T-helper 1 cell treated with Interleukin-12 subunit alpha and Interleukin-12 subunit beta and Interleukin-4 antibody, amounts not matched to agents 30 μg/mL and 1 μg/mL, for 36 hours (primary cell): ENCODE data around the gene SMIM38.

Experiments
- H3K27ac Mint-ChIP-seq: one replicate; pipeline ENCODE4 v1.8.0; 2021; ENCODE audit warnings: mild to moderate bottlenecking, mixed read lengths
- H3K27me3 Mint-ChIP-seq: one replicate; pipeline ENCODE4 v1.8.0; 2021; ENCODE audit warnings: low read depth, mixed read lengths
- H3K36me3 Mint-ChIP-seq: one replicate; pipeline ENCODE4 v1.8.0; 2021; ENCODE audit warnings: low read depth, mixed read lengths
- H3K4me1 Mint-ChIP-seq: one replicate; pipeline ENCODE4 v1.8.0; 2021; ENCODE audit warnings: low read depth, mixed read lengths
- H3K4me3 Mint-ChIP-seq: one replicate; pipeline ENCODE4 v1.8.0; 2021; ENCODE audit warnings: mild to moderate bottlenecking, moderate library complexity, mixed read lengths
- H3K9me3 Mint-ChIP-seq: one replicate; pipeline ENCODE4 v1.8.0; 2021; ENCODE audit warnings: mixed read lengths

The SMIM38 gene

GRCh38 chr11:69156235-69156639, 502 bp downstream of the SMIM38 start:
- Mint-ChIP-seq H3K27me3 (no peaks in the 10 kb centered on the region), H3K9me3 (no peaks in the 10 kb centered on the region), H3K4me3 (no peak overlapping the region), H3K36me3 (no peaks in the 10 kb centered on the region), H3K27ac (no peak overlapping the region), H3K4me1 (no peaks in the 10 kb centered on the region)

GRCh38 chr11:69156673-69157155, 979 bp downstream of the SMIM38 start:
- Mint-ChIP-seq H3K27me3 (no peaks in the 10 kb centered on the region), H3K27ac (no peak overlapping the region), H3K4me3 (no peak overlapping the region), H3K4me1 (no peaks in the 10 kb centered on the region), H3K36me3 (no peaks in the 10 kb centered on the region), H3K9me3 (no peaks in the 10 kb centered on the region)

DNA sequence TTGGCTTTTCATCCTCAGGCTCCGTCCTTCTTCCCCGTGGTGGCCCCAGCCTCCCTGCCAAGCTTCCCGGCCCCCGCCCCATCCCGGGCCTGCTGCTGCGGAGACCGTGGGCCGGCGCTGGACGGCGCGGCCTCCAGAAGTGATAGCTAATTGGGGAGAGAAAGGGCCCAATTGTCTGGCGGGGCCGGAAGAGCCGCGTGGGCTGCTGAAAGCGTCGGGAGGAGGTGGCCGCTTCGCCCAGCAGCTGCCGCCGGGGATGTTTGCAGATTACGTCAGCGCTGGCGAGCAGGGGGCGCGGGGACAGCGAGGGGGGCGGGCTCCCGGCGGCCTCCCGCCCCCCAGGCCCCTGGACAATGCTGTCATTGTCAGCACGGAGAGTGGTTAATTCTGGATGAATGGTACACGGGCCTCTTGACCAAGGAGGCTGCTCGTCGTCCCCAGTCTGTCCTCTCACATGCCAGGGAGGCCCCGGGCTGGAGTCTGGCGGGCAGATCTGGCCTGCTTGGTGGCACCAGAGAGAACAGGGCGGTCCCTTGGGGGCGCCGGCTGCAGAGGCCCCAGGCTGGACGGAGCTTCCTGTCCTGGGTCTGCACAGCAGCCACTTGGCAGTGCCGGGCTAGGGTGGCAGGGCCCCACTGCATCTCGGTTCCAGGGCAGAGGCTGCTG, 1.6 kb downstream of the SMIM38 start:
- Mint-ChIP-seq H3K4me1 (no peaks in the 10 kb centered on the region), H3K36me3 (no peaks in the 10 kb centered on the region), H3K4me3 (no peak overlapping the region), H3K27ac (no peak overlapping the region), H3K9me3 (no peaks in the 10 kb centered on the region), H3K27me3 (no peaks in the 10 kb centered on the region)

GRCh38 chr11:69157822-69158231, 2.1 kb downstream of the SMIM38 start:
- no peaks in the 10 kb centered on the region for H3K36me3 Mint-ChIP-seq
- peaks cover 4% of the 10 kb centered on the region for H3K27me3 Mint-ChIP-seq
- H3K4me3 Mint-ChIP-seq, result no peak overlapping the region
- H3K4me1 Mint-ChIP-seq, result no peaks in the 10 kb centered on the region
- H3K27ac Mint-ChIP-seq, result no peak overlapping the region
- peaks cover 4% of the 10 kb centered on the region for H3K9me3 Mint-ChIP-seq

- Mint-ChIP-seq H3K9me3 (peaks cover 9% of the 10 kb centered on the region), H3K4me3 (no peak overlapping the region), H3K4me1 (no peaks in the 10 kb centered on the region), H3K36me3 (no peaks in the 10 kb centered on the region), H3K27ac (no peak overlapping the region), H3K27me3 (peaks cover 7% of the 10 kb centered on the region)
Measured at GRCh38 chr11:69158301-69159149, 2.8 kb downstream of the SMIM38 start.

- no peak overlapping the region for H3K4me3 Mint-ChIP-seq
- no peaks in the 10 kb centered on the region for H3K36me3 Mint-ChIP-seq
- no peaks in the 10 kb centered on the region for H3K4me1 Mint-ChIP-seq
- H3K27me3 Mint-ChIP-seq, result peaks cover 11% of the 10 kb centered on the region
- no peak overlapping the region for H3K27ac Mint-ChIP-seq
- H3K9me3 Mint-ChIP-seq, result peaks cover 12% of the 10 kb centered on the region
Measured at GRCh38 chr11:69159150-69159852, 3.6 kb downstream of the SMIM38 start.

DNA sequence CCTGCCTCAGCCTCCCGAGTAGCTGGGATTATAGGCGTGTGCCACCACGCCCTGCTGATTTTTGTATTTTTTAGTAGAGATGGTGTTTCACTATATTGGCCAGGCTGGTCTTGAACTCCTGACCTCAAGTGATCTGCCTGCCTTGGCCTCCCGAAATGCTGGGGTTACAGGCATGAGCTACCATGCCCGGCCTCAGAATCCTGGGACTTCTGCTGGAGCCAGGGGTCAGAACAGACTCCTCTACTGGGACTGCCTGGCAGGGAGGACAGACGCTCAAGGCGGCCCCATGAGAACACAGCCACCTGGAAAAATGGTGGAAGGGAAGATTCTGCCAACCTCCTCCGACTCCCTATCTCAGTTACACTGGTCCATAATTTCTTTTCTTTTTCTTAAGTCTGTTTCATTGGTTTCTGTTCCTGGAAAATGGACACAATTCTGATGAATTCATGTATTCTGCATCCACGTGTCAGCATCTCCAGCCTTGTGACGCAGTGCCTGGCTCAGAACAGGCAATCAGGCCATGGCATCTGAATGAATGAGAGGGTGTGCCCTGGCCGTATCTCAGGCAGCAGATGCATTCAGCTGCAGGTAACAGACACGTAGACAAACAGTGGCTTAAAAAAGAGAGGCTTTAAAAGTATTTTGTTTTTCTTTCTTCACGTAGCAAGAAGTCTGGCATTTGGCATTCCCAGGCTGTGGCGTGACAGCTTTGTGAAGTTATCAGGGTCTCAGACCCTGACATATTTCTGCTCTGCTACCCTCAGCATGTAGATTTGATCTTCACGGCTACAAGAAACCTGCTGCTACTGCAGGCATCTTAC, 4.8 kb downstream of the SMIM38 start:
- H3K4me3 Mint-ChIP-seq, result no peak overlapping the region
- peaks cover 11% of the 10 kb centered on the region for H3K27me3 Mint-ChIP-seq
- no peaks in the 10 kb centered on the region for H3K36me3 Mint-ChIP-seq
- no peaks in the 10 kb centered on the region for H3K4me1 Mint-ChIP-seq
- no peak overlapping the region for H3K27ac Mint-ChIP-seq
- H3K9me3 Mint-ChIP-seq, result peaks cover 12% of the 10 kb centered on the region

DNA sequence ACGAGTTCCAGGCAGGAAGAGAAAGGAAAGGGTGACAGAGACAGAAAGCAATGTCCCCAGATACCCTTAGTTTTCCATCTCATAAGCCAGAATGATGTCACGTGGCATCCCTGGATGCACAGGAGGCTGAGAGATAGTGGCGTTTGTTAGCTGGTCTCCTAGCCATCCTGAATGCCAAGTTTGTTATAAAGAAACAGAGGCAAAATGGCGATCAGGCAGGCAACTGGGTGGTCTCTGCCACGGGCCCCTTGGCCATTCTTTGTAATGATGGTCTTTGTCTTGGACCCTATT, 5.3 kb downstream of the SMIM38 start:
- Mint-ChIP-seq H3K27me3 (peaks cover 11% of the 10 kb centered on the region), H3K27ac (no peak overlapping the region), H3K9me3 (peaks cover 12% of the 10 kb centered on the region), H3K4me3 (no peak overlapping the region), H3K4me1 (no peaks in the 10 kb centered on the region), H3K36me3 (no peaks in the 10 kb centered on the region)

DNA sequence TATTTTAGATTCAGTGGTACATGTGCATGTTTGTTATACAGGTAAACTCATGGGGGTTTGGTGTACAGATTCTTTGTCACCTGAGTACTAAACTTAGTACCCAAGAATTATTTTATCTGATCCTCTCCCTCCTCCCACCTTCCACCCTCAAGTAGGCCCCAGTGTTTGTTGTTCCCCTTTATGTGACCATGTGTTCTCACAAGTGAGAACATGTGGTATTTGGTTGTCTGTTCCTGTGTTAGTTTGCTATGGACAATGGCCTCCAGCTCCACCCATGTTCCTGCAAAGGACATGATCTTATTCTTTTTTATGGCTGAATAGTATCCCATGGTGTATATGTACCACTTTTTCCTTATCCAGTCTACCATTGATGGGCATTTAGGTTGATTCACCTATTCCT, 6.8 kb downstream of the SMIM38 start:
- peaks cover 6% of the 10 kb centered on the region for H3K4me1 Mint-ChIP-seq
- peaks cover 11% of the 10 kb centered on the region for H3K27me3 Mint-ChIP-seq
- H3K27ac Mint-ChIP-seq, result no peak overlapping the region
- no peak overlapping the region for H3K4me3 Mint-ChIP-seq
- H3K36me3 Mint-ChIP-seq, result no peaks in the 10 kb centered on the region
- H3K9me3 Mint-ChIP-seq, result peaks cover 12% of the 10 kb centered on the region

DNA sequence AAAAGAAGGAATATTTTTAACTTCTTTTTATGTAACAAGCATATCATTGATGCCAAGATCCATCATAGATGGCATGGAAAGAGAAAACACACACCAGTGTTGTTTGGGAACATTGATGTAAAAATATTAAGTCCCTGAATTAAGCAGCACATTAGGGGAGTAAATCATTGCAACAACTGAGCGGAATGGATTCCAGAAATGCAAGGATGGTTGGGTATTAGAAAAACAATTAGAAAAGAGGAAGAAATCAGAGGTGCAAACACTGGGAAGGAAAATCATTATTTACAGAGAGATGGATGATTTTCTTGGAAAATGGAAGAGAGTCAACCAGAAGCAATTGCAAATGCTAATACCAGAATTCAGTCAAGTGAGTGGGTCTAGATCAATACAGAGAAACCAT, 8.1 kb downstream of the SMIM38 start:
- peaks cover 12% of the 10 kb centered on the region for H3K9me3 Mint-ChIP-seq
- H3K36me3 Mint-ChIP-seq, result no peaks in the 10 kb centered on the region
- peaks cover 15% of the 10 kb centered on the region for H3K27me3 Mint-ChIP-seq
- H3K4me1 Mint-ChIP-seq, result peaks cover 6% of the 10 kb centered on the region
- H3K4me3 Mint-ChIP-seq, result no peak overlapping the region
- no peak overlapping the region for H3K27ac Mint-ChIP-seq

DNA sequence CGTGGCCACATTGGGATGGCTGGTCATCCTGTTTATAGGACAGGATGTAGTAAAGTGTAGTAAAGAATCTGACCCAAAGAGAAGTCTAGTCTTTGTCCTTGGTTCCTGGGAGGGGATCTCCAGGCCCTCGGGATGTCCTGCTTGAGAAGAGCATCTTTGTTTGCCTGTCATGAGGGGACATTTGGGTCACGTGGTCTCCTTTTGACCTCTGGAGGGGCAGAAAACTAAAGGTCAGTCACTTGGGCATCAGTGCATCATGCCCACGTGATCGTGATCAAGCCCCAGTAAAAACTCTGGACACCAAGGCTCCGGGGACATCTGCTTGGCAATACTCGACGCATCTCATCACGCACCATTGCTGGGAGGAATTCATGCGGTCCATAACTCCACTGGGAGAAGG, 9.1 kb downstream of the SMIM38 start:
- peaks cover 15% of the 10 kb centered on the region for H3K9me3 Mint-ChIP-seq
- no peak overlapping the region for H3K27ac Mint-ChIP-seq
- H3K27me3 Mint-ChIP-seq, result peaks cover 15% of the 10 kb centered on the region
- peaks cover 6% of the 10 kb centered on the region for H3K4me1 Mint-ChIP-seq
- no peaks in the 10 kb centered on the region for H3K36me3 Mint-ChIP-seq
- H3K4me3 Mint-ChIP-seq, result no peak overlapping the region

DNA sequence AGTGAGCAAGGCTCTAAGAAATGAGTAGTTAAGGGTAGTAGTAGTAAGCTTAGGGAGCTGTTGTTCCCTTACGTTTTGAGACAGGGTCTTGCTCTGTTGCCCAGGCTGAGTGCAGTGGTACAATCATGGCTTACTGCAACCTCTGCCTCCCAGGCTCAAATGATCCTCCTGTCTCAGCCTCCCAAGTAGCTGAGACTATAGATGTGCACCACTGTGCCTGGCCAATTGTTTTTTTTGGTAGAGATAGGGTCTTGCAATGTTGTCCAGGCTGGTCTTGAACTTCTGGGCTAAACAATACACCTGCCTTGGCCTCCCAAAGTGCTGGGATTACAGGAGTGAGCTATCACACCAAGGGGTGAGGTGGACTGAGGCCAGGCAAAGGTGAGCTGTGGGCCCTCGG, 10.0 kb downstream of the SMIM38 start:
- H3K4me1 Mint-ChIP-seq, result peaks cover 6% of the 10 kb centered on the region
- no peak overlapping the region for H3K27ac Mint-ChIP-seq
- H3K27me3 Mint-ChIP-seq, result peaks cover 15% of the 10 kb centered on the region
- peaks cover 15% of the 10 kb centered on the region for H3K9me3 Mint-ChIP-seq
- H3K36me3 Mint-ChIP-seq, result no peaks in the 10 kb centered on the region
- no peak overlapping the region for H3K4me3 Mint-ChIP-seq

DNA sequence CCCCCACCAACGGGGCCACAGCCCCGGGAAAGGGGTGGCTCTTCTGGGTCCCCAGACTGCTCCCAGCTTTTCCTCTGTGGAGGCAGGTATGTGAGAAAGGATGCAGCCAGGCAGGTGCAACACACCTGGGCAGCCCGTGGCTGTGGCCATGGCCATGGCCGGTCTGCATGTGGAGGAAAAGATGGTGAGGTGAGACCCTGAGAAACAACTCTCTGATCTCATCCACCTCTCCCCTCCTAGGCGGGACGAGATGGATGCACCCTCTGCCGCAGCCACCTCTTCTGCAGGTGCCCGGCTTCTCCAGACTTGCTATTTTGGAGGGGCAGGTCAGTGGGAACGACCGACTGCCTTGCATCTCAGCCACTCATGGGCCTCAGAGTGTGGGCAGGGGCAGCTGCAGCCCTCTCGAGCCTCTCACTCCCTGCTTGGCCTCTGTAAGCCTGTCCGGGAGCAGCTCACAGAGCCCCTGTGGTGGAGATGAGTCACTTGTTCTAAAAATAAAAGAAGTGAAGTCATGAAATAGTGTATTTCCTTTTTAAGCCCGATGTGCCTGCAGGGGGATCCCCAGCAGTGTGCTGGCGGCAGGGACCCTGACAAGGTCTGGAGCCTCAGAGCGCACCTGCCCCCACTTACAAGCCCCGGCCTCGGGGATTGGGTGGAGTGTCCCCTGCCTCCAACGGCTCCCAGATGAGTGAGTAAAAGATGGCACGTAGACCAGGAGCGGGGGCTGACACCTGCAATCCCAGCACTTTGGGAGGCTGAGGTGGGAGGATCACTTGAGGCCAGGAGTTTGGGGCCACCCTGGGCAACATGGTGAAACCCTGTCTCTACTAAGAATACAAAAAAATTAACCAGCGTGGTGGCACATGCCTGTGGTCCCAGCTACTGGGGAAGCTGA, 10.7 kb downstream of the SMIM38 start:
- Mint-ChIP-seq H3K27me3 (peaks cover 15% of the 10 kb centered on the region), H3K27ac (peak overlapping the region; percentile 63)

More for the DNA sequence above, 10.7 kb downstream of the SMIM38 start:
- Mint-ChIP-seq H3K4me3 (peak overlapping the region; percentile 38), H3K36me3 (no peaks in the 10 kb centered on the region), H3K4me1 (peaks cover 6% of the 10 kb centered on the region), H3K9me3 (peaks cover 15% of the 10 kb centered on the region)
